Prostate gland (tissue), 2 donors: ENCODE measurements around the gene GGPS1.

ENCODE experiments used
- CTCF ChIP-seq, 4 experiments: fragments of 200-600 bp in 2 of 4; fragments of 450-650 bp in 2 of 4; sonication (generic) in 2 of 4; IDR thresholded peaks; 1 replicate in 3 of 4; 2 replicates in 1 of 4; pipeline ENCODE4 v1.5.1; 2016 to 2019; ENCODE audit warnings: antibody characterized with exemption in 4 of 4, mild to moderate bottlenecking in 2 of 4, moderate library complexity in 2 of 4
- POLR2A ChIP-seq: fragments of 450-650 bp; IDR thresholded peaks from one replicate; pipeline ENCODE4 v1.6.1; 2016; ENCODE audit warnings: antibody characterized with exemption, mild to moderate bottlenecking

DNA sequence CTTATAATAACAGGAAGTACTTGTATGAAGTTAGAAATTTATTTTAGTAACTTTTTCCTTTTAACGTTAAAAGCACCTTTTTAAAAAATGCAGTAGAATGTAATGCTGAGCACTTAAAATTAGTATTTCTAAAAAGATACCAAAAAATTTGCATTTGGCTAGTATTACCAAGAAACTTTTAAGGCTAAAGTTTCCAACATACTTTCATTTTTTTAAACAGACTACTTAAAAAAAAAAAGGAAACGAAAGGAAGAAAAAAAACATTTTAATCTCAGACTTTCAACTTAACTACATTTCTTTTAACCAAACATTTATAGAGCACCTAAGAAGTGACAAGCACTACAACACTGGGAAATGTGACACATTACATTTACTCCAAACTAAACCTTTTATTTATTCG lies 3.2 kb upstream of the GGPS1 start:
- TF ChIP-seq CTCF (IDR thresholded peaks at IDR 0.05) (no peak), POLR2A (no peak)
